Psoas muscle (tissue), 8 donors: ENCODE data around the gene CUTA. TPM values are rescaled to one million over a fixed set of nuclear protein-coding genes. Genes with fewer than 3 reads are reported as not detected.

Experiments
- ATAC-seq, 4 donors: fragments of 200-7000 bp; cut with Tn5 transposase; one replicate each; pipeline ENCODE4 v1.9.1; 2020; ENCODE audit warnings: moderate library complexity in 3 of 4, mild to moderate bottlenecking in 2 of 4
- DNase-seq, 2 donors: peaks; one replicate each; pipeline ENCODE4 v3.0.0-alpha.2; 2020
- H3K27ac ChIP-seq: fragments of 200-600 bp; one replicate; pipeline ENCODE4 v1.8.0; 2022
- H3K27me3 ChIP-seq, 3 donors: fragments of 200-600 bp in 1 of 3; one replicate each; pipeline versions ENCODE4 v1.6.1 to v1.8.0; 2013 to 2022; ENCODE audit warnings: low read length in 2 of 3, mild to moderate bottlenecking in 2 of 3, moderate library complexity in 1 of 3; ENCODE audit not compliant: insufficient read depth in 3 of 3
- H3K36me3 ChIP-seq, 2 donors: fragments of 200-600 bp in 1 of 2; one replicate each; pipeline versions ENCODE4 v1.6.1 to v1.8.0; 2013 to 2022; ENCODE audit warnings: low read depth in 1 of 2, mild to moderate bottlenecking in 1 of 2, moderate library complexity in 1 of 2; ENCODE audit not compliant: insufficient read depth in 1 of 2
- H3K4me1 ChIP-seq: fragments of 200-600 bp; one replicate; pipeline ENCODE4 v1.8.0; 2022
- H3K4me3 ChIP-seq: fragments of 200-600 bp; one replicate; pipeline ENCODE4 v1.8.0; 2022; ENCODE audit warnings: mild to moderate bottlenecking
- H3K9me3 ChIP-seq: fragments of 200-600 bp; one replicate; pipeline ENCODE4 v1.8.0; 2022
- WGBS, 3 donors: extraction: QIAGEN DNeasy Blood & Tissue Kit; methylation state at CpG; one replicate each; pipeline versions ENCODE4 v1.1.6 to v1.1.7; 2013; 5-methylcytosine and 5-hydroxymethylcytosine counted together
- intact Hi-C, 2 donors: fragments of 100-400 bp; cut with DNase I; formaldehyde crosslinking; loops; one replicate each; pipeline versions ENCODE4 v1.11.0 to v1.14.2; 2022
- polyA plus RNA-seq, 3 donors: library from polyadenylated mRNA; stranded (reverse); fragments of 200-250 nt; gene quantifications; one replicate each; pipeline ENCODE4 v1.2.3, GENCODE V29; 2013
- total RNA-seq, 4 donors: library from RNA; stranded (reverse); fragmentation: NEBNext Ultra II Directional in 2 of 4; extraction: Animal tissue kit (Norgen Biotek cat#: 25700) in 2 of 4; gene quantifications; one replicate each; pipeline versions ENCODE4 v1.2.1 to v1.2.4, GENCODE V29; 2021 to 2023
- TF ChIP-seq, protein P1 (sequence below): fragments of 200-600 bp; IDR thresholded peaks from one replicate; pipeline ENCODE4 v1.8.0; 2022; ENCODE audit warnings: antibody characterized with exemption
- donor health status: healthy with polysubstance abuse.
- donor health status: DM: no; HTN: no; CAD: no; lungs with moderate emphysema.
- donor health status: Bipolar disorder and iron deficiency.
- donor health status: healthy.
- donor health status: DM: yes; HTN: yes; CAD: no.
- donor health status: DM: no; HTN: no; CAD: no.
- donor health status: DM: no; HTN: no; CAD: no.
- donor health status: DM: yes; HTN: yes; CAD: no.

Gene CUTA
- total and polyA plus RNA-seq, 7 donors, result 75.4 to 126 (median 102) TPM

DNA sequence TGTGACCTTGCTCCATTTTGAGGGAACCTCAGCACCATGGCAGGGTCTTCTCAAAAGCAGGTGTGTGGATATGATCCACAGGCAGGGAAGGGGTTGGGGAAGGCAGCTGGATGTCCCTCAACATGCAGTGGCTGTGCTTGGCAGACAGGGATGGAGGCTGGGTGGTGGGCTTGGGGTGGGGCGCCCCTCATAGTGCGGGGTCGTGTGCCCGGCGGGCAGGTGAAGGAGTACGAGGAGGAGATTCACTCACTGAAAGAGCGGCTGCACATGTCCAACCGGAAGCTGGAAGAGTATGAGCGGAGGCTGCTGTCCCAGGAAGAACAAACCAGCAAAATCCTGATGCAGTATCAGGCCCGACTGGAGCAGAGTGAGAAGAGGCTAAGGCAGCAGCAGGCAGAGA lies 28.4 kb upstream of the CUTA start:
- no peak overlapping the region for H3K4me3 ChIP-seq
- DNase-seq (no peak), ATAC-seq (no peak)
- peaks cover 0 to 9% of the 10 kb centered on the region in 2 donors for H3K36me3 ChIP-seq
- TF ChIP-seq, protein P1, sequence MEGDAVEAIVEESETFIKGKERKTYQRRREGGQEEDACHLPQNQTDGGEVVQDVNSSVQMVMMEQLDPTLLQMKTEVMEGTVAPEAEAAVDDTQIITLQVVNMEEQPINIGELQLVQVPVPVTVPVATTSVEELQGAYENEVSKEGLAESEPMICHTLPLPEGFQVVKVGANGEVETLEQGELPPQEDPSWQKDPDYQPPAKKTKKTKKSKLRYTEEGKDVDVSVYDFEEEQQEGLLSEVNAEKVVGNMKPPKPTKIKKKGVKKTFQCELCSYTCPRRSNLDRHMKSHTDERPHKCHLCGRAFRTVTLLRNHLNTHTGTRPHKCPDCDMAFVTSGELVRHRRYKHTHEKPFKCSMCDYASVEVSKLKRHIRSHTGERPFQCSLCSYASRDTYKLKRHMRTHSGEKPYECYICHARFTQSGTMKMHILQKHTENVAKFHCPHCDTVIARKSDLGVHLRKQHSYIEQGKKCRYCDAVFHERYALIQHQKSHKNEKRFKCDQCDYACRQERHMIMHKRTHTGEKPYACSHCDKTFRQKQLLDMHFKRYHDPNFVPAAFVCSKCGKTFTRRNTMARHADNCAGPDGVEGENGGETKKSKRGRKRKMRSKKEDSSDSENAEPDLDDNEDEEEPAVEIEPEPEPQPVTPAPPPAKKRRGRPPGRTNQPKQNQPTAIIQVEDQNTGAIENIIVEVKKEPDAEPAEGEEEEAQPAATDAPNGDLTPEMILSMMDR, result no peak
- no peaks in the 10 kb centered on the region for H3K9me3 ChIP-seq
- 90 to 94% (median 93%) methylated on average over 10 of the region's 10 CpGs for WGBS, 3 donors
- H3K27me3 ChIP-seq, result no peaks in the 10 kb centered on the region
- no peak overlapping the region for H3K27ac ChIP-seq
- intact Hi-C loops, result no loop called here
- H3K4me1 ChIP-seq, result no peaks in the 10 kb centered on the region

DNA sequence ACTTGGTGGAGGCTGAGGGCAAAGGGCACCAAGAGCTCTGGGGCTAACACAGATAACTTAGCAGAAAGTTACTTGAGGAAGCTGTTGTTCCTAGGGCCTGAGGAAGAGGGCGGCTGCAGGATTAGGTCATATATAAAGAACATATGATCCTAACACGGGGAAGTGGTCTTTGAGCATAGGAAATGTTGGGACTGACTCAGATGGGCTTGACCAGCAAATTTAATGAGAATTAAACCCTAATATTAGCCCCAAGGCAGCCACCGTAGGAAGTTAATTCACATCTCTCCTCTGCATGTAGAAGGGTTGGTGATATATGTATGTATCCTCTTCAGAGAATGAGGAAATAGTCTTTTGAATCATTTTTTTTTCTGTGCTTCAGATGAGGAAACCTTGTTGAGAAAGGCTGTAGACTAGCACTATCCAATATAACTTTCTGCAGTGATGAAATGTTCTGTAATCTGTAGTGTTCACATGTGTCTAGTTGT lies 27.3 kb upstream of the CUTA start:
- Histone ChIP-seq H3K27ac (no peak overlapping the region), H3K27me3 (no peaks in the 10 kb centered on the region), H3K4me3 (no peak overlapping the region), H3K9me3 (no peaks in the 10 kb centered on the region), H3K36me3 (peaks cover 0 to 9% of the 10 kb centered on the region in 2 donors), H3K4me1 (no peaks in the 10 kb centered on the region)
- no peak for ATAC-seq
- intact Hi-C loops, result no loop called here
- TF ChIP-seq, protein P1, result no peak
- DNase-seq, result no peak
- WGBS, 3 donors, result 65 to 87% (median 78%) methylated on average over 3 of the region's 3 CpGs

DNA sequence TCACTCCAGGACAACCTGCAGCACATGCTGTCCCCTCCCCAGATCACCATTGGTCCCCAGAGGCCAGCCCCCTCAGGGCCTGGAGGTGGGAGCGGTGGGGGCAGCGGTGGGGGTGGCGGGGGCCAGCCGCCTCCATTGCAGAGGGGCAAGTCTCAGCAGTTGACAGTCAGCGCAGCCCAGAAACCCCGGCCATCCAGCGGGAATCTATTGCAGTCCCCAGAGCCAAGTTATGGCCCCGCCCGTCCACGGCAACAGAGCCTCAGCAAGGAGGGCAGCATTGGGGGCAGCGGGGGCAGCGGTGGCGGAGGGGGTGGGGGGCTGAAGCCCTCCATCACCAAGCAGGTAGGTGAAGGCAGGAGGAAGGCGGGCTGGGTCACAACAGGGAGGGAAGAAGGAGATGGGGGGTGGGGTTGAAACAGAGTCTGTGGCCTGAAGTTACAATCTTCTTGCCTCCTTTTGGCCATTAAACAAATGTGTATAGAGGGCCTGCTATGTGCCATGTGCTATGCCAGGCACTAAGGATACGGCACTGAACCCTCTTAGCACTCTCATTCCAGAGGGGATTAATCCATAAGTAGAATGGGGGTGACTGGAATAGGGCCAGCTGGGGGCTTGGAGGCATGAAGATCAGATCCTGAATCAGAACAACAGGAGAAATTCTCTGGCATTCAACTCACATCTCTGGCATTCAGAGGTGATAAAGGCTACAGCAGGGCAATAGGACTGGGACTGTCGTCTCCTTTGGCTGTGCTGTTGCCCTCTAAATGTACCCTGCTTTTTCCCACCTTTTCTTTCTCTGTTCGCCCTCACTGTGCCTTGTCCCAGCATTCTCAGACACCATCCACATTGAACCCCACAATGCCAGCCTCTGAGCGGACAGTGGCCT lies 26.0 kb upstream of the CUTA start:
- TF ChIP-seq, protein P1, result no peak
- ATAC-seq (no peak), DNase-seq (no peak)
- WGBS, 3 donors, result 86 to 90% (median 89%) methylated on average over 18 of the region's 18 CpGs
- Histone ChIP-seq H3K27ac (no peak overlapping the region), H3K9me3 (no peaks in the 10 kb centered on the region), H3K36me3 (peaks cover 0 to 9% of the 10 kb centered on the region in 2 donors), H3K4me1 (no peaks in the 10 kb centered on the region), H3K4me3 (no peak overlapping the region), H3K27me3 (no peaks in the 10 kb centered on the region)
- intact Hi-C loops, result no loop called here

DNA sequence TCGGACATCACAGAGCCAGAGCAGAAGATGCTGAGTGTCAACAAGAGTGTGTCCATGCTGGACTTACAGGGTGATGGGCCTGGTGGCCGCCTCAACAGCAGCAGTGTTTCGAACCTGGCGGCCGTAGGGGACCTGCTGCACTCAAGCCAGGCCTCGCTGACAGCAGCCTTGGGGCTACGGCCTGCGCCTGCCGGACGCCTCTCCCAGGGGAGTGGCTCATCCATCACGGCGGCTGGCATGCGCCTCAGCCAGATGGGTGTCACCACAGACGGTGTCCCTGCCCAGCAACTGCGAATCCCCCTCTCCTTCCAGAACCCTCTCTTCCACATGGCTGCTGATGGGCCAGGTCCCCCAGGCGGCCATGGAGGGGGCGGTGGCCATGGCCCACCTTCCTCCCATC lies 25.1 kb upstream of the CUTA start:
- peaks cover 0 to 13% of the 10 kb centered on the region in 2 donors for H3K36me3 ChIP-seq
- TF ChIP-seq, protein P1, result no peak
- DNase-seq, result no peak
- H3K27ac ChIP-seq, result no peak overlapping the region
- H3K27me3 ChIP-seq, result no peaks in the 10 kb centered on the region
- intact Hi-C loops, result no loop called here
- H3K9me3 ChIP-seq, result no peaks in the 10 kb centered on the region
- WGBS, 3 donors, result 86 to 93% (median 93%) methylated on average over 16 to 17 of the region's 17 CpGs
- no peak for ATAC-seq
- H3K4me3 ChIP-seq, result no peak overlapping the region
- H3K4me1 ChIP-seq, result no peaks in the 10 kb centered on the region
